GM19372 (cell line): ENCODE measurements around the gene NCLN.
"Not testable (repeated sequence)": the region's sequence is repeated elsewhere in the genome, so short reads cannot be mapped to it uniquely, and the experiment has no call there.

Experiments used
- ATAC-seq: cut with Tn5 transposase; IDR thresholded peaks from one replicate; pipeline ENCODE4 v1.9.1; 2021; ENCODE audit warnings: mild to moderate bottlenecking, low read depth, moderate library complexity; ENCODE audit not compliant: unreplicated experiment

The NCLN gene

GRCh38 chr19:3194106-3195087 is 8.7 kb downstream of the NCLN start:
- no peak for ATAC-seq

DNA sequence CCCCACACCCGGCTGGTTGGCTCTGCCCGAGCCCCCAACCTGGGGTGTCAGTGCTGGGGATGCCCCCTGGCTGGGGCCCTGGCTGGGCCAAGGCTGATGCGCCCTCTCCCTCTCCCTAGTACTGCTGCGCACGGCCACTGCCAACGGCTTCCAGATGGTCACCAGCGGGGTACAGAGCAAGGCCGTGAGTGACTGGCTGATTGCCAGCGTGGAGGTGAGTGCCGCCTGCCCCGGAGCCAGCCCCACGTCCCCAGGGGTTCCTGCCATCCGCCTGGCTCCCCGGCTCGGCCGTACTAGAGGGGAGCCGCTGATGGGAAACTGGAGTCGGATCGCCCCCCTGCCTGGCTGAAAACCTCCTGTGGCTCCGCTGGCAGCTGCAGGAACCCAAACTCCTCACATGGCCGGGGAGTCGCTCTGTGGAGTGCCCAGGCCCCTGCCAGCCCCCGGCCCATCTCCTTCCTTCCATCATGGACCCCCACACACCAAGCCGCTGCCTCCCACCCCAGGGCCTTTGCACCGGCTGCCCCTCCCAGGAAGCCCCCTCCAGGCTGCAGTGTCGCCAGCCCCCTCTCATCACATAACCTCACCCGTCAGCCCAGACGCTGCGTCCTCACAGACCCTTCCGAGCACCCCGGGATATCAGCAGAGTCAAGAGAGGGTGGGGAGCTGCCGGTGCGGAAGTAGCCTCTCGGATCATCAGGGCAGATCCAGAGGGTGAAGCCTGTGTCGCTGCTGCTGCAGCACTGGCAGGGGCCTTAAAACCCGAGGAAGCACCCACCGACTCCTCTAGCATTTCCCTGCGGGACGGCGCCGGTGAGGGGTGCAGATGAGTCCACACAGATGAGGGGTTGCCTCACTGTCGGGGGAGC is 10.6 kb downstream of the NCLN start:
- no peak for ATAC-seq

DNA sequence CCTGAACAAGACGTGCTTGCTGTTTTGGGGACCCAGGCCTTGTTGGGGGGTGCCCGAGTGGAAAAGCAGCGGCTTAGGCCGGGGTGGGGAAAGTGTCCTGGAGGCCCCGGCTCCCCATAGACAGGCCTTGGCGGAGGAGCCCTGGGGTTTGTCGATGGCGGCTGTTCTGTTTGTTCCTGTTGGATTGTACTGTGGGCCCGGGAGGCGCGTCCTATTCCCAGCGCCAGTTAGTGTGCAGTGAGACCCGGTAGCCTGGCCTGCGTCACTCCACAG is 11.1 kb downstream of the NCLN start:
- ATAC-seq = no peak

DNA sequence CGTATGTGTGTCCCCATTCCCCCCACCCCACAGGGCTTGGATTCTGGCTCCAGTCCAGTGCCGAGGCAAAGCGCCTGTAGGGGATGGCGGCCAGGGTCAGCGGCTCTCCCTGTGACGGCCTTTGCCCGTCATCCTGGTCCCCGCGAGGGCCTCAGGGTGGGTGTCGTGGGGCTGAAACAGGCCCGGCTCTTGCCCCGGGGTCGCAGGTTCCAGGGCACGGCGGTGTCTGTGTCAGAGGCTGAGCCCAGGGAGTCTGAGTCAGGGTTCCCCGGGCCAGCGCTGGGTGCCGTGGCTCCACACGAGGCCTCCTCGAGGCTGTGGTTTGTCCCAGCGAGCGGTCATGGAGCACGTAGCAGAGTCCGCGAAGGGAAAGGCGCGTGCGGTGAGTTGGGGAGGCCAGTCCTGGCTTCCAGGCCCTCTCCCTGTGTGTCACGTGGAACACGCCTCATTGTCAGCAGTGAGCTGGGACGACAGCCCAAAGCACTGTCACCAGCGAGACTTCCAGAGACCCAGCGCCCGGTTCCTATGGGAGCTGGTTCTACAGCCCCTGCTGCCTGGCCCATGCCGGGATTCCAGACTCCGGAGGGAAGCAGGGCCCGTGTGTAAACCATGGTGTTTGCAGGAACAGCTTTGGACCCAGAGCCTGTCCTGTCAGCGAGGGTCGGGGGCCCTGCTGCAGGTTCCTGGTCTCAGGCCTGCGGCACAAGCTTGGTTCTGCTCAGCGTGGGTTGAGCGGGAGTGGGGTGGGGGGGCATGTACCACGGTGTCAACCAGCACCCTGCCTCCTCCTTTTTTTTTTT is 13.4 kb downstream of the NCLN start:
- ATAC-seq = no peak

DNA sequence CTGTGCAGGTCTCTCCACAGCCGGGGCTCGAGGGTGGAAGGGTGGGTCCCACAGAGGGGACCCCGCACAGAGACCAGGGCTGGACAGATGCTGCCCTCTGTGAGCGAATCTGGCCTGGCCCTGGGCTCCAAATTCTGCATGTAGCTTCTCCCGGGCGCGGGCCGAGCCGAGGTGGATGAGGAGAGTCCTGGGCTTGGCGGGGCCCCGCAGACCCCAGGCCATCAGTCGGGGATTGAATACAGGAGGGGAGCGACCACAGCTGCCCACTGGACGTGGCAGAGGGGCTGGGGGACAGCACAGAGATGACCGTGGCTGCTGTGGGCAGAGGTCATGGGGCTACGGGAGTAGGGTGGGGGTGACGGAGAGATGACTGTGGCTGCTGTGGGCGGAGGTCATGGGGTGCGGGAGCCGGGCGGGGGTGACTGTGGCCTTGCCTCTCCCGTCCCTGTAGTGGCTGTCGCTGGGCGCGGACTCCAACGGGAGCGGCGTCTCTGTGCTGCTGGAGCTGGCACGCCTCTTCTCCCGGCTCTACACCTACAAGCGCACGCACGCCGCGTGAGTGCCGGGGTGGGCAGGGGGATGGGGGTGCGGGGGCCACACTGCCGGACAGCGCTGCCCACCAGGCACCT is 15.5 kb downstream of the NCLN start:
- ATAC-seq = no peak

DNA sequence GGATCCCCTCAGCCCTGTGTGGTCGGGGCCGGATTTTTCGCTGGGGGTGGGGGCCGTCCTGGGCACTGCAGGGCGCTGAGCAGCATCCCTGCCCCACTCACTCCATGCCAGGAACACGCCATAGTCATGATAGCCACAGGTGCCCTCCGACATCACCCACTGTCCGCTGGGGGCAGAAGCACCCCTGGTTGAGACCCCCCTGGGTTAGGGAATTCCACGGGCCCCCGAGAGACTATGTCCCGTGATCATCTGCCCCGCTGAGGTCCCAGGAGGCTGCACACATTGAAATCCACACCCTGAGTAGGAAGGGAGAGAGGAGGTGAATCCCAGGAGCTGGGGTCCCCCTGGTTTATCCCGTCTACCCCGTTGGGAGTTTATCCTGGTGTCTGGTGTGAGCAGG is 16.2 kb downstream of the NCLN start:
- no peak for ATAC-seq

DNA sequence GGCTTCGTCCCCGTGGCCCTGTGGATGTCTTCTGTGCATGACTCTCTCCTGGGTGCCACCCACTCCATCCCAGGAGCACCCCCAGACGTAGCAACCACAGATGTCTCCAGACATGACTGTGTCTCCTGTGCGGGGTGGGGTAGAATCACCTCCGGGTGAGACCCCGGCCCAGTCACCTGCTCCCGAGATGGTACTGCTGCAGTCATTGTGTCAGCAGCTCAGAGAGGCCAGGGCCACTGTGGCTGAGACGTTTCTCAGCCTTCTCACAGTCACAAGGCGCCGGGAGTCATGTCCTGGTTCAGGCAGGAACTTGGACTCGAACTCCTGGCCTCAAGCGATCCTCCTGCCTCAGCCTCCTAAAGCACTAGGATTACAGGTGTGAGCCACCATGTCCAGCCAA is 16.6 kb downstream of the NCLN start:
- ATAC-seq = no peak

GRCh38 chr19:3202895-3203294 is 17.2 kb downstream of the NCLN start:
- not testable (repeated sequence) for ATAC-seq

DNA sequence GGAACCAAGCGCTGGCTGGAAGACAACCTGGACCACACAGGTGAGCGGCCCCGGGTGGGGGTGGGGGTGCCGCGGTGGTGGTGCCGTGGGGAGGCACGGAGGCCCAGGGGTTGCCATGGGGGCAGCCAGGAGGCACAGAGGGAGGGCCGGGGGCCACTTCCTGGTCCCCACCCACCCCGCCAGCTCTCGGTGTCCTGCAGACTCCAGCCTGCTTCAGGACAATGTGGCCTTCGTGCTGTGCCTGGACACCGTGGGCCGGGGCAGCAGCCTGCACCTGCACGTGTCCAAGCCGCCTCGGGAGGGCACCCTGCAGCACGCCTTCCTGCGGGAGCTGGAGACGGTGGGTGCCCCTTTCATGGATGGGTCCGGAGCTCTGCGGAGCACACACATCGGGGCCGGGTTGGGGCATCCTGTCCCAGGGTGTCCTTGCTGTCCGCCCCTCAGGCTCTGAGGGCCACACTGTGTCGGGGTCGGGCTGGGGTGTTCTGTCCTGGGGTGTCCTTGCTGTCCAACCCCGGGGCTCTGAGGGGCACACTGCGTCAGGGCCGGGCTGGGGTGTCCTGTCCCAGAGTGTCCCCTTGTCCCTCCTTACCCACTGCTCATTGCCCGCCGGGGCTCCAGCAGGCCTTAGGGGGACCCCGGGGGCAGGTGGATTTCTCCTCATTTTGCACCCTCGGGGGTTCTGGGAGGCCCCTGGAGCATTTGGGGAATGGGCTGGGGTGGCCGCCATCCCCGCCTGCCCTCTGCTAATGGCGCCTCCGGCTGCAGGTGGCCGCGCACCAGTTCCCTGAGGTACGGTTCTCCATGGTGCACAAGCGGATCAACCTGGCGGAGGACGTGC is 18.3 kb downstream of the NCLN start:
- no peak for ATAC-seq

- no peak for ATAC-seq
Measured at GRCh38 chr19:3204646-3205275, 19.0 kb downstream of the NCLN start.

DNA sequence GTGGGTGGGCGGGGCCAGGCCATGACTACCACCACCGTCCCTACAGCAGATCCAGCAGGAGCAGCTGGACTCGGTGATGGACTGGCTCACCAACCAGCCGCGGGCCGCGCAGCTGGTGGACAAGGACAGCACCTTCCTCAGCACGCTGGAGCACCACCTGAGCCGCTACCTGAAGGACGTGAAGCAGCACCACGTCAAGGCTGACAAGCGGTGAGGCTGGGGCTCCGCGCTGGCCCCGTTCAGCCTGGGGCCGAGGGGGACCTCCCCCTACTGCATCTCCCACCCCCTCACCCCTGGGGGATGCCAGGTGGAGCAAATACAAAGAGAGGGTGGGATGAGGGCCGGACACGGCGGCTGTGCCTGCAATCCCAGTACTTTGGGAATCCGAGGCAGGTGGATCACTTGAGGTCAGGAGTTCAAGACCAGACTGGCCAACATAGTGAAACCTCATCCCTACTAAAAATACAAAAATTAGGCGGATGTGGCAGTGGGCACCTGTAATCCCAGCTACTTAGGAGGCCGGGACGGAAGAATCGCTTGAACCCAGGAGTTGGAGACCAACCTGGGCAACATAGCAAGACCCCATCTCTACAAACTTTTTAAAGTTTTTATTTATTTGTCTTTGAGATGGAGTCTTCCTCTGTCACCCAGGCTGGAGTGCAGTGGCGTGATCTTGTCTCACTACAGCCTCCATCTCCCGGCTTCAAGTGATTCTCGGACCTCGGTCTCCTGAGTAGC is 20.7 kb downstream of the NCLN start:
- no peak for ATAC-seq

GRCh38 chr19:3207461-3208242 is 21.9 kb downstream of the NCLN start:
- ATAC-seq = no peak

- ATAC-seq = no peak
Measured at GRCh38 chr19:3208317-3209207, 22.8 kb downstream of the NCLN start.

GRCh38 chr19:3210347-3211017 is 24.8 kb downstream of the NCLN start:
- no peak for ATAC-seq

GRCh38 chr19:3211191-3211590 is 25.5 kb downstream of the NCLN start:
- no peak for ATAC-seq

GRCh38 chr19:3213159-3213558 is 27.4 kb downstream of the NCLN start:
- ATAC-seq = no peak
